Adrenal gland (tissue), 12 donors: ENCODE results near the gene ARHGAP4. TPM values are rescaled to one million over a fixed set of nuclear protein-coding genes. Genes with fewer than 3 reads are reported as not detected.

Source experiments
- DNase-seq, 7 donors: peaks; one replicate each; pipeline ENCODE4 v3.0.0-alpha.2; 2019 to 2020
- H3K27ac ChIP-seq, 5 donors: fragments of 200-600 bp; sonication (generic) in 4 of 5; 1 replicate in 3 of 5; 2 replicates in 2 of 5; pipeline versions ENCODE4 v1.5.1 to v1.8.0; 2016 to 2020; ENCODE audit warnings: mild to moderate bottlenecking in 1 of 5
- H3K27me3 ChIP-seq: fragments of 200-600 bp; 2 replicates; pipeline ENCODE4 v1.8.0; 2021
- H3K36me3 ChIP-seq, 2 donors: fragments of 200-600 bp; replicated peaks in 1 of 2; 1 replicate in 1 of 2; 2 replicates in 1 of 2; pipeline versions ENCODE4 v1.5.1 to v1.8.0; 2018 to 2022
- H3K4me1 ChIP-seq, 2 donors: fragments of 200-600 bp; replicated peaks in 1 of 2; 1 replicate in 1 of 2; 2 replicates in 1 of 2; pipeline versions ENCODE4 v1.5.1 to v1.8.0; 2018 to 2021
- H3K4me3 ChIP-seq, 4 donors: fragments of 200-600 bp; sonication (generic) in 3 of 4; one replicate each; pipeline ENCODE4 v1.5.1; 2016 to 2018
- H3K9me3 ChIP-seq, 3 donors: fragments of 200-600 bp; sonication (generic) in 1 of 3; replicated peaks in 1 of 3; 1 replicate in 2 of 3; 2 replicates in 1 of 3; pipeline versions ENCODE4 v1.5.1 to v1.8.0; 2016 to 2021
- POLR2A ChIP-seq, 2 donors: fragments of 450-650 bp; IDR thresholded peaks; one replicate each; pipeline ENCODE4 v1.6.1; 2017; ENCODE audit warnings: antibody characterized with exemption in 2 of 2, mild to moderate bottlenecking in 2 of 2, moderate library complexity in 1 of 2
- WGBS, 4 donors: extraction: QIAGEN DNeasy Blood & Tissue Kit in 2 of 4; methylation state at CpG; one replicate each; pipeline versions ENCODE4 v1.1.5 to v1.1.7; 2013 to 2017; 5-methylcytosine and 5-hydroxymethylcytosine counted together
- intact Hi-C, 2 donors: fragments of 100-400 bp; cut with DNase I; formaldehyde crosslinking; loops; one replicate each; pipeline versions ENCODE4 v1.14.1 to v1.15.0; 2022 to 2023
- polyA plus RNA-seq, 3 donors: library from polyadenylated mRNA; stranded (reverse); fragments of 200-250 nt in 2 of 3; fragments of 350-450 nt in 1 of 3; fragmentation: Illumina TruSeq in 1 of 3; extraction: RNeasy Lipid Tissue Mini Kit (QIAGEN cat#74804) in 1 of 3; gene quantifications; one replicate each; pipeline ENCODE4 v1.2.3, GENCODE V29; 2013 to 2014
- total RNA-seq, 9 donors: library from RNA; depleted of rRNA in 4 of 9; stranded (reverse); fragments of >200 nt in 4 of 9; fragments of 120-200 nt in 1 of 9; fragmentation: NEBNext Ultra II Directional in 1 of 9; extraction: Animal tissue kit (Norgen Biotek cat#: 25700) in 1 of 9; gene quantifications; one replicate each; pipeline versions ENCODE4 v1.1.0 to v1.2.4, GENCODE V29; 2013 to 2023
- TF ChIP-seq, protein P1 (sequence below), 6 experiments: fragments of 450-650 bp in 4 of 6; fragments of 200-600 bp in 2 of 6; sonication (generic) in 1 of 6; IDR thresholded peaks; 1 replicate in 5 of 6; 2 replicates in 1 of 6; pipeline versions ENCODE4 v1.5.1 to v1.8.0; 2016 to 2021; ENCODE audit warnings: antibody characterized with exemption in 6 of 6, mild to moderate bottlenecking in 2 of 6, moderate library complexity in 1 of 6
- donor health status: healthy with polysubstance abuse.
- donor health status: Bipolar disorder and iron deficiency.
- donor health status: DM: yes; HTN: yes; CAD: no.
- donor health status: DM: no; HTN: no; CAD: no.
- donor health status: DM: no; HTN: no; CAD: no.
- donor health status: DM: yes; HTN: yes; CAD: no.

Gene ARHGAP4
- total and polyA plus RNA-seq, 12 donors = 1.5 to 316 (median 46.0) TPM

DNA sequence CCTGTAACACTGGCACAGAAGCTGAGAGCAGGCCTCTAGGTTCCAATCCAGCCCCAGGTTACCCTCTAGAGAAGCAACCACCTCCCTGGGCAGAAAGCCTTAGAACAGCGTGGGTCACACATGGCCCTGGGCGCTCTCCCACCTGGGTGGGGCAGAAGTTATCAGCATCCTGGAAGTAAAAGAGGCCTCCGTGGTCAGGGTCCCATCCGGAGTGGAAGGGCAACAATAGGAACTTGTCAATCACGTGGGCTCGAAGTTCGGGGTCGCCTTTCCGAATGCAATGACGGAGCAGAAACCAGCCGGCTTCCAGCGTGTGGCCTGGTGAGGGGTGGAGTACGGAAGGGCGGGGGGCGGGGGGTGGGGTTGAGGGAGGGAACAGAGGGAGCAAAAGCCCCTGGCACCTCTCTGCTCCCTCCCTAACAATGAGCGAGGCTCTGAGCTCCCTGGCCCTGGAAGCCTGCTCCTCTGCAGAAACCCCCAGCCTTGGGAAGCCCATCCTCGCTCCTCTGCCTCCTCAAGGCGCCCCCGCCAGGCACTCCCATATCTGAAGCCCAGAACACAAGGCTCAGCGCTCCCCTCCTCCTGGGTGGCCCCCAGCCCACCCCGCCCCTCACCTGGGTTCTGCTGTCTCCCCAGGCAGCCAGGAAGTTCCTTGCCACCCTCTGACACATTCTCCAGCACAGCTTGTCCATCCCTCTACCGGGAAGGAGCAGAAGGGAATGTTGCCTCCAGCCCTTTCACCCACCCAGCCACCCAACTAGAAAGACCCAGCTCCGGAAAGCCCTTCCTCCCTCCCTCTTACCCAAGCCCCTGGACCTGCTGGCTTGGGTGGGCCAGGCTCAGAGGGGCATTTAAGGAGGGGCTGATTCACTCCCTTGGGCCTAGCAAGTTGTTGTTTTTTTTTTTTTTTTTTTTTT, 15.5 kb upstream of the ARHGAP4 start:
- DNase-seq = no peak
- no peak overlapping the region for H3K4me3 ChIP-seq
- TF ChIP-seq, protein P1, sequence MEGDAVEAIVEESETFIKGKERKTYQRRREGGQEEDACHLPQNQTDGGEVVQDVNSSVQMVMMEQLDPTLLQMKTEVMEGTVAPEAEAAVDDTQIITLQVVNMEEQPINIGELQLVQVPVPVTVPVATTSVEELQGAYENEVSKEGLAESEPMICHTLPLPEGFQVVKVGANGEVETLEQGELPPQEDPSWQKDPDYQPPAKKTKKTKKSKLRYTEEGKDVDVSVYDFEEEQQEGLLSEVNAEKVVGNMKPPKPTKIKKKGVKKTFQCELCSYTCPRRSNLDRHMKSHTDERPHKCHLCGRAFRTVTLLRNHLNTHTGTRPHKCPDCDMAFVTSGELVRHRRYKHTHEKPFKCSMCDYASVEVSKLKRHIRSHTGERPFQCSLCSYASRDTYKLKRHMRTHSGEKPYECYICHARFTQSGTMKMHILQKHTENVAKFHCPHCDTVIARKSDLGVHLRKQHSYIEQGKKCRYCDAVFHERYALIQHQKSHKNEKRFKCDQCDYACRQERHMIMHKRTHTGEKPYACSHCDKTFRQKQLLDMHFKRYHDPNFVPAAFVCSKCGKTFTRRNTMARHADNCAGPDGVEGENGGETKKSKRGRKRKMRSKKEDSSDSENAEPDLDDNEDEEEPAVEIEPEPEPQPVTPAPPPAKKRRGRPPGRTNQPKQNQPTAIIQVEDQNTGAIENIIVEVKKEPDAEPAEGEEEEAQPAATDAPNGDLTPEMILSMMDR (IDR thresholded peaks at IDR 0.05) = no peak
- no peak for TF ChIP-seq POLR2A (IDR thresholded peaks at IDR 0.05)
- intact Hi-C loops = no loop called here
- no peaks in the 10 kb centered on the region for H3K36me3 ChIP-seq
- H3K9me3 ChIP-seq = no peaks in the 10 kb centered on the region
- 42 to 79% (median 53%) methylated on average over 8 to 23 of the region's 23 CpGs for WGBS, 4 donors
- no peak overlapping the region for H3K27ac ChIP-seq
- no peaks in the 10 kb centered on the region for H3K27me3 ChIP-seq
- peaks cover 0 to 5% of the 10 kb centered on the region in 2 donors for H3K4me1 ChIP-seq

DNA sequence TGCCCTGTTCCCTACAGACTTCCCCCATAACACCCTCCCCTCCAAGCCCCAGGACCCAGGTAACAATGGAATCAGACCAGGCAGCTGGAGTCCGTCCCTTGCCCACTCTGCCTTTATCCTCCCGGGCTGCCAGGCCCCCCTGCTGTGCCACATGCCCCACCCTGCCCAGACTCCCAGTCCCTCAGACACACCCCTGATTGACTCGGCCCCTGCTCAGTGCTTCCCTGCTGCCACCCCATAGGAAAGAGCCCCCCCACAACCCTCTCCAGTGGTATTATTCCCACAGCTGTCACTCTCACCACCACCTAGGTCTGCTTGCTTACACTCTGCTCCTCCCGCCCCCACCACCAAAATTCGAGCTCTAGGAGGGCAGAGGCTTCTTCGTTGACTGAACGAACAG, 13.5 kb upstream of the ARHGAP4 start:
- Histone ChIP-seq H3K9me3 (no peaks in the 10 kb centered on the region), H3K36me3 (no peaks in the 10 kb centered on the region), H3K27me3 (no peaks in the 10 kb centered on the region), H3K27ac (no peak overlapping the region), H3K4me3 (no peak overlapping the region), H3K4me1 (peaks cover 0 to 5% of the 10 kb centered on the region in 2 donors)
- DNase-seq = no peak
- TF ChIP-seq, protein P1 (IDR thresholded peaks at IDR 0.05) = no peak
- TF ChIP-seq POLR2A (IDR thresholded peaks at IDR 0.05) = no peak
- WGBS, 4 donors = 68 to 85% (median 80%) methylated on average over 2 to 7 of the region's 7 CpGs
- intact Hi-C loops = no loop called here

DNA sequence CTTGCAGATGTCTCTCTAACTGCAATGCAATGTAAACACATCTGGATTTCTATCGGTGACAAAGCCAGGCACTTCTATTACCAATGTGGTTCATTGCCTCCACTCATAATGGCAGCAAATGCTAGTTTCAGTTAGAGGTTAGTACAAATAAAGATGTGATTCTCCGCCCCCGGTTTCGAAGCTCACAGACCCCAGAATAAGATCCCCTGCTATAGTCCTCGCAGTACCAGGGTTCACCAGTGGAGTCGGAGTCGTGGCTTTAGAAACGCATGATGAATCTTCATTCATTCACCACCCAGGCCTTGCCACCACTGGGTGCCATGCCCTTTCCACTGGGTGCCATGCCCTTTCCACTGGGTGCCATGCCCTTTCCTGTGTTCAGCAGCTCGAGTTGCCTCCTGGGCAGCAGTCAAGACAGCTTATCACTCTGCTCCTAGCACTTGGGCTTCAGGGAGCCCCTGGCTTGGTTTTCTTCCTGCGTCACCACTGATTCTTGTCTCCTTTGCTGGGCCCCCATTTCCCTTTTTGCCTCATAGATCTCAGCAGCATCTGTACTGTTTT, 12.2 kb upstream of the ARHGAP4 start:
- intact Hi-C loops = no loop called here
- no peak overlapping the region for H3K27ac ChIP-seq
- no peaks in the 10 kb centered on the region for H3K27me3 ChIP-seq
- H3K4me1 ChIP-seq = peaks cover 7 to 16% of the 10 kb centered on the region in 2 donors
- no peak overlapping the region for H3K4me3 ChIP-seq
- H3K36me3 ChIP-seq = no peaks in the 10 kb centered on the region
- DNase-seq = no peak
- TF ChIP-seq, protein P1 (IDR thresholded peaks at IDR 0.05) = no peak
- TF ChIP-seq POLR2A (IDR thresholded peaks at IDR 0.05) = no peak
- no peaks in the 10 kb centered on the region for H3K9me3 ChIP-seq
- WGBS, 4 donors = 75 to 87% (median 83%) methylated on average over 3 to 10 of the region's 10 CpGs

DNA sequence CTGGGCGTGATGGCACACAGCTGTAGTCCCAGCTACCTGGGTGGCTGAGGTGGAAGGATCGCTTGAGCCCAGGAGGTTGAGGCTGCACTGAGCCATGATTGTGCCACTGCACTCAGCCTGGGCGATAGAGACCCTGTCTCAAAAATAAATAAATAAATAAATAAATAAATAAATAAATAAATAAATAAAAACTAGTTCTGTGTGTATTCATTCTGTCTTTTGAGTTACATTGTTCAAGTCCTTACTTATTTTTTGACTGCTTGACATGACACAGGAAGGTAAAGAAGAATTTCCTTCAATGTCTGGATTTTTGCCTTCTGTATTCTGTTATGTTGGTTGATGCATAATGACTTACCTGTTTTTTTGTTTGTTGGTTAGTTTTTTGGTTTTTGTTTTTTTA, 11.0 kb upstream of the ARHGAP4 start:
- DNase-seq = no peak
- WGBS, 4 donors = 92 to 97% (median 95%) methylated on average over 3 of the region's 3 CpGs
- Histone ChIP-seq H3K27me3 (no peaks in the 10 kb centered on the region), H3K4me1 (peaks cover 7 to 18% of the 10 kb centered on the region in 2 donors), H3K4me3 (no peak overlapping the region), H3K9me3 (no peaks in the 10 kb centered on the region), H3K36me3 (peaks cover 0 to under 1% of the 10 kb centered on the region in 2 donors), H3K27ac (no peak overlapping the region)
- intact Hi-C loops = no loop called here
- TF ChIP-seq POLR2A (IDR thresholded peaks at IDR 0.05) = no peak
- TF ChIP-seq, protein P1 (IDR thresholded peaks at IDR 0.05) = no peak
